Placental epithelial cell (primary cell): ENCODE measurements around the gene YY1. TPM values are rescaled to one million over a fixed set of nuclear protein-coding genes. Genes with fewer than 3 reads are reported as not detected.

Source experiments
- small RNA-seq: library from RNA; depleted of rRNA; stranded (forward); fragments of <200 nt; gene quantifications from one replicate; pipeline ENCODE3, GENCODE V24; 2012
- total RNA-seq: library from RNA; depleted of rRNA; stranded (reverse); fragments of >200 nt; gene quantifications from 2 replicates; pipeline ENCODE4 v1.2.3, GENCODE V29; 2012

The YY1 gene
- total RNA-seq: 47.1 and 52.8 TPM in 2 replicates

GRCh38 chr14:100238419-100239210 lies at the start of gene YY1:
YY1 (plus strand) TSS chr14:100239144; CDS start chr14:100239245, 101 bp downstream.

DNA sequence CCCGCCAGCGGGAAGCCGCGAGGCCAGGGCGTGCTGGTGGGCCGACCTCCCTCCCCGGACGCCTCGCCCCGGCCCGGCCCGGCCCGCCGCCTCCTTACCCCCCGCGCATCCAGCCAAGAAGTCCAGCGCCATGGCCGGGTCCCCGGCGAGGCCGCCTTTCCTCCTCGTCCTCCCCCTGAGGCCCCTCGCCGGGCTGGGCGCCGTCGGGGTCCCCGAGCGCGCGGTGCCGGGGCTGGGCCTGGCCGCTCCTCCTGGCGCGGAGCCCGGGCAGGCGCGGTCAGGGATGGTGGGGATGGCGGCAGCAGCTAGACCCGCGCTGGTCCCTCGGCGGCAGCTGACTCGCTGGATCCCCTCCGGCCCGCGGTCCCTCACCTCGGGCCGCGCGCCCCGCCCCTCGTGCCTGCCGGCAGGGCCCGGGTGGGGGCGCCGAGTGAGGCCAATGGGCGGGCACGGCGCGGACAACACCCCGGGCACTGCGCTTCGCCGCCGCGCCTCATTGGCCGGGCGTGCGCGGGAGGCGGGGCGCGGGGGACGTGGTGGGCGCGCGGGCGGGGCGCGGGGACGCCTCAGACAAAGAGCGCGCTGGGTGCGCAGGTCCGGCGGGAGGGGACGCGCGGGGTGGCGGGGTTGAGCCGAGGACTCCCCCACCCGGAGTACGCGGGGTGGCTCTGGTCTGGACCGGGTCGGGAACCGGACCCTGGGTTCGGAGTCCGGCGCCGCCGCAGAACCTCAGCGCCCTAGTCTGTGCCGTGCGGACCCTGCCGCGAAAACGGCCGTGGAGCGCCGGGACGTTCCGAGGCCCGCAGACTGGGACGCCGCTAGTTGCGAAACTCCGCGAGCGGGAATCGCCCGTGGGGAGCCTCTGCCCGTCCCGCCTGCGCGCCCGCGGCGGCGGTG lies 67.4 kb downstream of the YY1 start, which contains the start of gene SLC25A29:
TSS of gene SLC25A29 (minus strand) at position 344 of the 897 bp plus-strand sequence. CDS start at position 132, 212 bp downstream.

DNA sequence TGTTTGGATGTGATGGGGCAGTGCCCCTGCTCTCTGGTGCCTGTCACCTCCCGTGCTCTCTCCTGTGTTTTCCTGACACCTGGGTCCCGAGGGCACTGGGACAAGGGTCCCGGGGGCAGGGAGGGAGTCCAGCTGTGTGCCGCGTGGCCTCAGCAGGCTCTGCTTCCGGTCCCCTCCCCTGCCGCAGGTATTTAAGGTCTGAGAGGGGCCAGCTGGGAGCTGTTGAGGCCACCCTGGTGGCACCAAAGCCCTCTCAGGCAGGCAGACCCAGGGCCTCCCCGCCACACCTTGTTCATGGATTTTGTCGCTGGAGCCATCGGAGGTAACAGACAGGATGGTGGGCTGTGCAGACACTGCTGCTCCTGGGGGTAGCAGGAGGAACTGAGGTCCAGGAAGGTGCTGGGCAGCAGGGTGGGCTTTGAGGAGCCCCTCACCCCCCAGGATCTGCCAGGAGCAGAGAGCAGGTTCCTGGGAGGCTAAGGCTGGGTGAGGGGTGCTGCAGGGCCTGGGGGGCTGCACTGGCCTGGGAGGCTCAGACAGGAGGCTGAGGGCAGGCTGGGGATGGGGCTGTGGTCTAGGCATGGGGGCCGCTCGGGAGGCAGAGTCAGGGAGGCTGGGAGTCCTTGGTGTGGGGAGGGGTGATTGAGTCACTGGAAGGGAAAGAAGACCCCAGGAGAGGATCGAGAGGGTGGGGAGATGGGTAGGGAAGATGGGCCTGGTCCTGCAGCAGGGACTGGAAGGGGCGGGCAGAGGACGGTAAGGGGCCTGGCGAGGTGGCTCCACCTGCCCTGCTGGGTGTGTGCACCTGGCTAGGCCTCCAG lies 84.4 kb downstream of the YY1 start, which contains the start of gene SLC25A47:
TSS of gene SLC25A47 (plus strand) at position 219 of the 821 bp plus-strand sequence. CDS start at position 295, 76 bp downstream.

Small RNA genes lying within 50 kb of the gene (small RNA-seq; reads per million reads assigned to genes)
- gene MIR345: 1.3 reads per million, percentile 67 among the genes with 10 or more reads in this experiment
- not detected for gene RN7SL523P

Other genes starting within 250 kb of the YY1 start
- 17.8 and 38.5 TPM in 2 replicates for gene EVL, start 173.7 kb upstream of the YY1 start, total RNA-seq
- gene DEGS2, start 79.5 kb upstream of the YY1 start, total RNA-seq: under 0.01 and 0.39 TPM in 2 replicates
- gene SLC25A29, start 67.3 kb downstream of the YY1 start, total RNA-seq: 13.8 and 18.5 TPM in 2 replicates
- gene SLC25A47, start 84.2 kb downstream of the YY1 start, total RNA-seq: not detected in 2 replicates
- gene WDR25, start 137.3 kb downstream of the YY1 start, total RNA-seq: 19.6 and 23.9 TPM in 2 replicates